Measurements from ENCODE around the gene OLFM3.

Gene OLFM3

DNA sequence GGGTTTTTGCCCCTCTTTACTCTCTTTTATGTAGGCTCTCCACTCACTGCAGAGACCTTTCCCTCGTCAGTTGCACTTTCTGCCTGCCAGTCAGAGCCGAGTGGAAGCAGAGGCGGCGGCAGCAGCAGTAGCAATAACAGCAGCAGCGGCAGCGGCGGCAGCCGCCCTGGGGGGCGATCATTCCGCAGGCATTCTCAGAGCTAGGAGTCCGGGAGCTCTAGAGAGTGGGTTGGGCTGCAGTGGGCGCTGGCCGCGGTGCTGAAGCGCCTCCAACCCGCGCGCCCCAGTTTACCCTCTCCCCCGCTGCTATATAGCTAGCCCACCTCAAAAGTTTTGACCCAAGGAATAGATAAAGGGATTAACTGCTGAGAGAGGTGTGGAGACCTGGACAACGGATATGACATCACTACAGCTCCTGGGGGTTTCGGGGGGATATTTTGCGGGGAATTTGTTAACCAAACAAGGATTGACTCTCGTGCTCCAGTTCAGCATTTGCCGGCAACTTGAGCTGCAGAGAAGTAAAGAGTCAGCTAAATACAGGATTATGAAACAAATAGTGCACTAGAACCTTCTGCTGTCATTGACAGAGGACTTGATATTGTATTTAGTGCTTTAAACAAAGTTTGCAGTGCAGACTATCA lies at the start of gene OLFM3:
Gene OLFM3 (minus strand): TSS at position 102 of the 641 bp plus-strand sequence.
- DNase-seq (ENCODE audit: low spot score): peak; percentile 0

DNA sequence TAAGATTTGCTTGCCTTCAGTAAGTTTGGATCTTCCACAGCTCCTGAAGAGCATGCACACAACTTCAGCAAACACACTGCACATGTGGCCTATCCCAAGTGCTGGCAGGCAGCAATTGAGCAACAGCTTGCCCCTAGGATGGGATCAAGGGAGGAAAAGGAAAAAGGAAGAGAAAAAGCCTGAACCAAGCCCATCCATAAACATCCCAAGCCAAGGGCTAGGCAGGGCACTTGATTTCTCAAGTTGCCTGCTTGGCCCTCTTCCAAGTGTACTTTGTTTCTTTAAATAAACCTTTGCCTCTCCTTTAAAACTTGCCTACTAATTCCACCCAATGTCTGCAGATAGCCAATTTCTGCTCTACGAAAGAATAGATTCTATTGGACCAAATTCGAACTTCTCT lies 49.0 kb upstream of the OLFM3 start:
- no peak for DNase-seq (ENCODE audit: low spot score)

DNA sequence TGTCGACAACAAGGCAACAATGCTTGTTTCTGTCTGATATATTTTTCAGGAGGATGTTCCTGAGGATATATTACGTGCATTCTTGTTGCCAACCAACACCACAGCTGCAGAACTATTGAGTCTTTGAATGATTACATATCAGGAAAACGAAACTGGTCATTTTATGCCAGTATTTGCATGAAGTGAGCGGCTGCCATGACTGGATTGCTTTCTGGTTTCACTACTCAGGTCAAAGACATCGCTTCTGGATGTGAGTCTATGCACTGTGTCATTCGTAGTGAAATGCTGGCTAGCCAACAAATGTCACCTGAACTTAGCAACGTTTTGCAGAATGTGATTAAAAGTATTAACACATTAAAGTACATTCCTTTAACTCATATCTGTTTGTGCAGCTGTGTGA lies 35.8 kb upstream of the OLFM3 start:
- no peak for DNase-seq (ENCODE audit: low spot score)

DNA sequence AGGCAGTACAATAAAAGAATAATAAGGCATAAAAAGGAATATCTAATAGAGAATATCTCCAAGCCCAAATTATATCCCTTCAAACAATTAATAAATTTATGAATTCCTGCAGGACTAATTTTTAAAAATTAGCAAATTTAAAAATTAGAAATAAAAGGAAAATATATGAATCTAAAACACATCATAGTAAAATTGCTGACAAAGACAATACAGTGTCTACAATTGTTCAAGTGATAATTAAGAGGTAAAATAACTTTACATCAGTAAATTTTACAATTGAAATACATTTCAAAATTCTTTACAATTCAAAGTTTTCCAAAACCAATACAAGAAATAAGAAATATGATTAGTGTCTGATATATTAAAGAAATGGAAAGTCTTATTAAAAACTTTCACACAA lies 22.8 kb upstream of the OLFM3 start:
- no peak for DNase-seq (ENCODE audit: low spot score)

DNA sequence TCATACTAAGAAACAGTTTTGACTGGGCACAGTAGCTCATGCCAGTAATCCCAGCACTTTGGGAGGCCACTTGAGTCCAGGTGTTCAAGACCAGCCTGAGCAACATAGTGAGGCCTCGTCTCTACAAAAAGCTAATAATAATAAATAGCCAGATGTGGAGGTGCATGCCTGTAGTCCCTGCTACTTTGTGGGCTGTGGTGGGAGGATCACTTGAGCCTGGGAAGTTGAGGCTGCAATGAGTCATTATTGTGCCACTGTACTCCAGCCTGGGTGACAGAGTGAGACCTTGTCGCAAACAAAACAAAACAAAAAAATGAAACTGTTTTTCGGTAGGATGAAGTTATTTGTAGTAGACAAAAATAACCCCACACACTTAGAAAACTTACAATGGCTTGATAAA lies 19.0 kb upstream of the OLFM3 start:
- no peak for DNase-seq (ENCODE audit: low spot score)

DNA sequence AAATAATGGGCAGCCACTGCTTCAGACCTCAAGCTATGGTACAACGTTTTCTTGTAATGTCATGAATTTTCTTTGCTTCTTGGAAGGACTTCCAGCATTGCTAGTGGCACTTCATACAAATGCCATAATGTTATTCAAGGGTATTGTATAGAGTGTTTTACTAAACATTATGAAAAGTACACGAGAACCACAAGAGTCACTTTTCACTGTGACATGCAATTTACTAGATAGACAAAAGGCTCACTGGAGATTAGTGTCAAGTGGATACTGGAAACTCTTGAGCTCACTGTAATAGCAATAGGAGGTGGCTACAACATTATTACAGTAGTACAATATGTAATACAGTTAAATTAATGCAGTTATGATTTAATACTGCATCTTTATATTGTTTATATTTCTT lies 5.3 kb upstream of the OLFM3 start:
- no peak for DNase-seq (ENCODE audit: low spot score)

DNA sequence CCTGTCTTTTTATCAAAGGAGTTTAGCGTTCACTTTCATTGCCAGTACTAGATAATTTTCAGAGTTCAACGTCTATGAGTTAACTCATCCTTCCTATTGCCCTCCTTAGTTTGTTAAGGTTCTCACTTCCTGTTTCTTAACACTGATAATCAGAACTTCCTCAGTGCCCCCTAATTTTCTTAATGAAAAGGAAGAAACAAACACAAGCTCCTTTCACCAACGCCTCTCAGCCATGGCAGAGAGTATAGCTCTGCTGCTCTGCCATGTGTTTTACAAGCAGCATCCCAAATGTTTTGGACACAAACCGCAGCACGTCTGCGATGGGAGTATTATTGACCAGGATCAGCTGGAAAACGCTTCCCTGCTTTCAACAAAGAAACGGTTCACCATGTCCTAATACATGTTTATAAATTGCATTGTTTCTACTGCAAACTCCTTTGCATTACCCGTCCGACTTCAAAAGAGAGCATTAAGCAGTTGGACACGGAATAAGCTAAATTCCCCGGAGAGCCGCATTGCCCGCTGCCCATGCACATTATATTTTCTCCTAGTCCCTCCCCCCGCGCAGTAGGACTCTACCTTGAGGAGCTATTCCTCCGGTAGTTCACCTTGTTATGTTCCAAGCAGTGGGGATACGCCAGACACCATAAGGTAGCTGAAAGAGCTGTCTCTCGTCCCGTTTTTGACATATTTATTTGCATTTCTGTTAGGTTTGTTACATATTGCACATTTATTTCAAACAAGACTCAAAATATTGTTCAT lies 561 bp downstream of the OLFM3 start:
- no peak for DNase-seq (ENCODE audit: low spot score)

DNA sequence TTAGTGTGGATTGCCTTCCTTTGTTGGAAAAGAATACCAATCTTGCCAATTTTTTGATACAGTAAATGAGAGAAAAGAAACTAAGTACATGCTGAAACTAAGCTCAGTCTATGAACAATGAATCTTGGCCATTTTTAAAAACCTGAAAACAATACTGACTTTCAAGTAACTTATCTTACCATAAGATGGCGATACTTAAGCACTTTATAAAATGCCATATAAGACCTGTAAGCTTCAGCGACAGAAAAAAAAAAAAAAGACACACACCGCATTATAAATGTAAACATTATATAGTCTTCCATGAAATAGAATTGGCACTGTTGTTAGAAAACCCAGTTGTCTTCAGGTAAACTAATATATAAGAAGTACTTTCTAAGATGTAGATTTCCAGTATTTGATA lies 3.0 kb downstream of the OLFM3 start:
- DNase-seq (ENCODE audit: low spot score): no peak

DNA sequence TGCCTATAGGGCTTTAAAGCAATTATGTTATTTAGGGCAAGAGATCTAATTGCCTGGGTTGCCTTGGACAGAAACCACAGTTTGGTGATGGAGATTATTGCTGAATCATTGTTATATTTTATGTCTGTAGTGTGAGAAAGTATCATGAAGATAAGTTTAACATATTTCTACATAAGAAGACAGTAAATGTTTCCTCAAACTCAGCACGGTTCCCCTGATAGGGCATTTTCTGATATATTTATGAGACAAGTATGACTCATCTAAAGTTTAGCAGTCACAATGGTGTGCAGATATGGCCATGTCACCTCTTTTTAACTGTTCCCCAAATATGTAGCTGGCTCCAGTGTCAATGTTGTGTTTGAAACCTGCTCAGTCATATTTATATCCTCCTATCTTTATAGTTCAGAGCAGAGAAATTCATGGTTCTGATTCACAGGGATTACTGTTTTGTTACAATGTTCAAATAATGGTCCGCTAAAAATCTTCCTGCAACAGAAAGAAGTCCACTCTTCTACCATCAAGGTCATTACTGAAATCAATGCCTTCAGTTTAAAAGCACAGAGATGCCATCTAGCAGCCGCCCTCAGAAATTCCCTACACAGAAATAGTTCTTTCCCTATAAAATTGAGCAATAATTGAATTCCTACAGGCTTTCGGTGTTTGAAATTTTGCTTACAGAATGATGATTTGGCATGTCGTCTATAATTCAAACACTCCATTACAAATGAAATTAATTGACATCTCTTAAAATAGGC lies 3.7 kb downstream of the OLFM3 start:
- DNase-seq (ENCODE audit: low spot score): no peak

DNA sequence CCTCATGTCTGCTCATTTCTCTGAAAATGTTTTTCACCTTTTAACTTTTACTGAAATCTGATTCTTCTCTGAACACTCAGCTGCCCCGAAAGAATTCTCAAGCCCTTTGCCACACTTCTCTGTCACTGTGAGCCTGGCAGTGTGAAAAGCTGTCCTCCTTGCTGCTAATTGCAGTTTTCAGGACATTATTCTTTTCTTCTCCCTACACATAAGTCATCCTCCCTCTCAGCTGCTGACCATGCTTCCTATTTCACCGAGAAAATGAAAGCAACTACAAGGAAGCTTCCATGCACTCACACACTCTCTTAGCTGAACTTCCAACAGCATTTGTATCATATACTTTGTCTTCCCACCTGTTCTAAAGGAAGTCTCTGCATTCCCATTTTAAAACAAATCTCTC lies 15.8 kb downstream of the OLFM3 start:
- DNase-seq (ENCODE audit: low spot score): no peak

DNA sequence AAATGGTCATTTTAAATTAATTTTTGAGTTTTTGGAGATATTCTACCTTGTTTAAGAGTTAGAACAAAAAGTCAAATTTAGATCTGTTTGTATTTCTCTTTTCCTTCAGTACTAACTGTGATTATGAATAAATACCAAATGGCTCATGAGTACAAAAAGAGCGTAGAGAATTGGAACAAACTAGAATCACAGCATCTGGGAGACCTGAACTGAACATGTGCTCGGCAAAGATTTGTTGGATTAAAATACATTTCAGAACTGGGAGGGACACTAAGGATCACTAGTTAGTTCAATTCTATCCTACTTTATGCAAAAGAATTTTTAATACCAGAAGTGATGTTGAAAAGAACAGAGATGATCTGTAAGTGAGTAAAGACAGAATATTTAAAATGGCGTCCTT lies 19.5 kb downstream of the OLFM3 start:
- no peak for DNase-seq (ENCODE audit: low spot score)

DNA sequence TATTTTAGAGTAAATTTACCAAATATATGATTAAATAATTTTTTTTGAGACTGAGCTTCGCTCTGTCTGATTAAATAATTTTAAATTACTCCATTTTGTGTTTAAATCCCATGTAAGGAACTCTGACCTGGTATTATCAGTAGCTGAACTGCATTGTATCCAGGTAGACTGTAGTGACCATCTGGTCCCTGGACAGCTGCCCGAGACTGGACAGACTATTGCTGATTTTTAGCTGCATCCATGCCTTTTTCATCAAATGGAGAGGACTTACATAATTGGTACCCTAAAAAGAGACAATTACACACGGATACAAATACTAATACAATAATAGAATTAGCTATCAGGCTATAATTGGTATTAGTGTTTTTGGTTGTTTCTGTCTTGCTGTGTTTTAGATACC lies 20.6 kb downstream of the OLFM3 start:
- DNase-seq (ENCODE audit: low spot score): no peak

DNA sequence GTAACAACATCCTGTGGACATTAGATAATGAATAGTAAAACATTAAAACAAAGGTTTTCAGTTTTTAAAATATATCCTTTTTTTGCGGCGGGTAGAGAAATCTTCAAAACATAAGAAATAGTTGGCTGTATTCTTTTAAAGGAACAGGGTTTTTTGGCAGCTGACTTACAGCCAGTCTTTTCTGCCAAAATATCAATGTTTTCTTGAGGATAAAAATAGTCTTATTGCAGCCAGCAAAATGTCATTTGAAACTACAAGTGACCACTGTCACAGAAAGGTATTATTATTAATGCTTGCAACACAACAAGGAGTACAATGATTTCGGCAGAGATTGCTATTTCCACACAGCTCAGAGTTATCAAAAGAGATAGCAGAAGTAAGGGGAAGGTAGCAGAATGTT lies 21.4 kb downstream of the OLFM3 start:
- DNase-seq (ENCODE audit: low spot score): no peak

DNA sequence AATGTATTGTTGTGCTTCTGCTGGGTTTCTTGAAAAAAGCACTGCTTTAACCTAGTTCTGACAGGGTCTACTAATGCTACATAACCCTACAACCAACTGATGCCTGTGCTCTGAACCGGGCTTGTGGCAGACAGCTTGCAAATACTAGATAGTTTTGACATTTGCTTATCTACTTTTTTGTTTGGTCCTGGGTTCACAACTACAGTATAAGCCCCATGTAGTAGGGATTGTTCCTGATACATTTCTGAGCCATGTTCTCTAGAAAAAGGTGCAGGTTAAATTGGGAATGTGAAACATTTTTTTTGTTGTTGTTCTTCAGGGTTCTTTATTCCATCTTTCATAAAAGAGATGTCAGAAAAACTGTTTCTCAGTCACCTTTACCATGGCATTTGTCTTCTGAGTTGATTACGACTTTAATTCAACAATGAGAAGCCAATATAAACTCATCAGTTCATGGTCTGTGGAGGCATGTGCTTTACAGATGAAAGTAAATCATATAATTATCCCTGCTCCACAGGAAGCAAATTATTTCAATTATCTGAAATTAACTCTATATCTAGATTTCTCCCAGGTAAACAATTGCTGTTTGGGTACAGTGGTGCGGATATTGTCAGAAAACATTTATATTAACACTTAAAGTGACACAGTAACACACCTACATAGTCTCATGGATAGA lies 22.0 kb downstream of the OLFM3 start:
- DNase-seq (ENCODE audit: low spot score): no peak

DNA sequence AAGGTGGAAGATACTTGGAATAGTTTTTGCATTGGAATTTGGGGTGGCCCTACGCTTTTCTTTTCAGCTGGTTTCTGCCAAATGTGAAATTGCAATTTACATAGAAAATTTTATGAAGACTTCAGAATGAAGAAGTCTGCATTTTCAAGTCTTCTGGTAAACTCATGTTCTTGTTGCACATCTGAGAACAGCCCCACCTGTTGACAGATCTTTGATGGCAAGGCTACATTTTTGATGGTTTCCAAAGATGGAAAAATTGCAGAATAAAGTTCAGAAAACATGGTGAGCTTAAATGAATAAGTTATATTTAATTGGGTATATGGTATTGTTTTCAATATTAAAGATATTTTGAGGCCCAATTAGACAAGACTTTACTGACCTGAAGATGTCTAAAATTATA lies 25.4 kb downstream of the OLFM3 start:
- no peak for DNase-seq (ENCODE audit: low spot score)

DNA sequence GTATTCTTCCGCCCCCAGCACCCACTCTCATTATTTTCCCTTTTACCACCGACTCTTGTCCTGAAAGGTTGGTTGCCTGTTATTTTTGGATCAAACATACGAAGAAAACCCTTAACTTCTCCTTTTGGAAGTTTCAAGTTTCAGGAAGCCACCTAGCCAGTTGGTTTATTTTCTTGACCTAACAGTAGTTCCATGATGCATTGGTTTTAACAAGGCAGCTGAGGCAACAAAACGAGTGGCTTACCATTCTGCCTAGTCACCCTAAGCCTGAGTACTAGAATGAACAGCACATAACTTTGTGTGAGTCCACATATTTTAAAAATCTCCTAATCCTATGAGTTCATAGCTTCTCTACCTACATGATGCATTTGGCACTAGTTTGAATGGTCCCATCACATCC lies 28.9 kb downstream of the OLFM3 start:
- no peak for DNase-seq (ENCODE audit: low spot score)

DNA sequence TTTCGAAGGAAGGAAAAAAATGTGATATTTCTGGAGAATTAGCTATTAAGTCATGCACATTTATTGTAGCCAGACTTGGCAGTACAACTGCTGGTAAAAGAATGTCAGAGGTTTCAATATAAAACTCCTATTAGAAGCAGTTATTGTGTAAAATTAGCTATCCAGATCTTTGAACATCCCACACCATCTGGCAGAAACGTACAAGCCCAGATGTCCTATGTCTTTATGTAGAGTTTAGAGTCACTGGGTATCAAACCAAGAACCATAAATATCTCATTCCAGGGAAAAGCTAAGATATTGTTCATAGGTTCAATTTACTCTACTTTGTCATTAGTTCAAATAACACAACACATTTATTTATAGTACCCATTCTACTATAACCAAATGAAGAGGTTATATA lies 31.4 kb downstream of the OLFM3 start:
- DNase-seq (ENCODE audit: low spot score): no peak

DNA sequence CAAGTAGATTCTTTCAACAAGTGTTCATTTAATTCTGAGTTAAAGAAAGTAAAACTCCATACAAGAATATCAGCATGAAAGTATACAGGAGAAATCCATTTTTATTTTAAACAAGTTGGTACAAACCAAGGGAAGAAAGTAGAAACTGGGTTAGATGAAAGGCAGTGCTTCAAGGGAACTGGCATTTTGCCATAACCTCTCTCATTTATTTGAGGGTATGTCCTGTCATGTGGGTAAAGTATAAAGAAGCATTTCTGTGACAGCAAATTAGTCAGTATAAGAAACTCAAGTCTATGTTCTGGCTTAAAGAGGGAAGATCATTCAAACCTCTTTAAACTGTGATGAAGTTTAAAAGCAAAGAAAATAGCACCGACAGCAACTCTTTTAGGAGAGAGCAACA lies 32.0 kb downstream of the OLFM3 start:
- DNase-seq (ENCODE audit: low spot score): no peak

DNA sequence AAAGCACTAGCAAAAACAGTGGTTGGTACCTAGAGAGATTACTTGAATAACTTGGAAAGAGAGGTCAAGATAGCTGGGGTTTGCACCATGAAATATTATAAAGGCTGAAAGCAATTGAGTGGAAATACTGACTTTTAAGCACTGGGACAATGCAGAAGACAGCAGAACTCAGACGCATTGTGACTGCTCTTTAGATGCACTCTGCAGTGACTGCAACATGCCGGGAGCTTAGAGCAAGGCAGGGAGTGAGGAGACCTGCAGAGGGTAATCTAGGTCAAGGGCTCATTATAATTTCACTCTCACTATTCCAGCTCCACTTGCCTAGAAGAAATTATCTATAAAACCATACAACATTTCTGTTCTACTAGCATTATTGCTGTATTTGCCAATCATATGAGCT lies 36.6 kb downstream of the OLFM3 start:
- no peak for DNase-seq (ENCODE audit: low spot score)

DNA sequence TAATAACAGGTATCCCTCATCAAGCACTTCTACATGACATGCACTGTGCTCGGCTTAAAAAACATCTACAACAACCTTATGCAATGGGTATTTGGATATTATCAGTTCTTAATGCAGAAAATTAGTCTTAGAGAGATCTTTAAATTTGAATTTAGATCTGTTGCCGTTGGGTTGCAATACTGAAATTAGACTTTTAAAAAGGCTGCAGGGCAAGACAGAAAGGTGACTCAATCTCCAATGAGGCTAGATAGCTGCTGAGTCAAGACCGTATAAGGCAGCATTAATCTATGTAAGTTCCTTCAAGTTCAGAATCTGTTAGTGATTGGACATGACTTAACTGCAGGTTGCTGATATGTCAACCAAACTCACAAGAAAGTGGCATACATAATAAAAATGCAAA lies 37.3 kb downstream of the OLFM3 start:
- no peak for DNase-seq (ENCODE audit: low spot score)

DNA sequence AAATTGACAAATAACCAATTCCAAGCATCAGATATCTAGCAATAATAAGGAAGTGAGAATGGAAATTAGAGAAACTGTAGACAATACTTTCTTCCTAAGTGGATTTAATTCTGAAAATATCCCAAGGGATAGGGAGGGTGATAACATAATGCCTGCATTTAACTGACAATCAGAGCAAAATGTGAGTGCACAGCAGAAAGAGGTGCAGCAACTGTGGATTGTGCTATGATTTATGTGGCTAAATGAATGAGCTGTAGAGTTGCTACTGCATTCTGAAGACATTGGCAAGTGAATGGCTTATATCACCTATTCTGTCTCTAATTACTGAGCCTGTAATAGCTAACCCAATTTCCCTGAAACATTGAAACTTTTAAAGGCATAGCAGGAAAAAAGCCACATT lies 39.0 kb downstream of the OLFM3 start:
- DNase-seq (ENCODE audit: low spot score): no peak

DNA sequence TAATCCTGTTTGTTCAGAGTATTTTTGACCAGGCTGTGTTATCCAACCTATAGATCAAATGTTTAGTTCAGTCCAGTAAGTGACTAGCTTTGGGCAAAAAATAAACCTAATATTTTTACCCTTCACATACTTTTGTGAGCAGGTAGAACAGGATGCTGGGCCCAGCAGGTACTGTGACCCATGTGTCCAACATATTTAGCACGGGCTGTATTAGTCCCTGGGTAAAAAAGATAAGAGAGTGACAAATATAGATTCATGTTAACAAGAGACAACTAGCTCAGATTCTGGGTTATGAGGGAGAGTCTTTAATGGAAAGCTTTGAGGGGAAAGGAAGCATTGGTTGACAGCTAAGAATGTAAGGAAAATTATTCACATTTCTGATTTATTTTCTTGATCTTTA lies 43.1 kb downstream of the OLFM3 start:
- DNase-seq (ENCODE audit: low spot score): no peak

DNA sequence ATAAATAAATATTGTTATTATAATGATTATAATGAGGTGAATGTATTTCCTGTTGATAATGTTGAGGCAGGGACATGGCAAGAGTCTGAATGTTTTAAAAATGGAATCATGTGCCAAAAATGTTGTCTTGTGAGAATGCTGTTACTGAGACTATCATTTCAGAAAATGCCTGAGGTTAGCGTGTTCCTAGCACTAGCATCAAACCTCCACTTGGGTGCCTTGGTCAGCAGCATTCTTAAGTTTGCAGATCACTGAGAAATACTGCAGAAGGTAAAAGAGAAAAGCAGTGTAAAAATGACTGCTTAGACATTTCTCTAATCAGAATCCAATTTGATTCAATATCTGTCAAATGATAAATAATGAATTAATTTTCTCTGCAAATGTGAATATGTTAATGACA lies 50.8 kb downstream of the OLFM3 start:
- DNase-seq (ENCODE audit: low spot score): no peak

Measured in kidney capillary endothelial cell (primary cell).